ENCODE data around the gene LRRC2.

GRCh38 chr3:46536758-46537157 lies 29.3 kb downstream of the LRRC2 start:
- no peak for TF ChIP-seq CTCF (IDR thresholded peaks at IDR 0.05)
- no peak for TF ChIP-seq POLR2A (IDR thresholded peaks at IDR 0.05)

Measured in adrenal gland (tissue), 5 donors.